H9 (cell line): ENCODE measurements around the gene CISD2. TPM values are rescaled to one million over a fixed set of nuclear protein-coding genes. Genes with fewer than 3 reads are reported as not detected.

Experiments used
- DNase-seq: peaks from one replicate; pipeline ENCODE4 v3.0.0-alpha.2; 2017
- H2AFZ ChIP-seq: one replicate; pipeline ENCODE4 v1.6.1; 2013; ENCODE audit warnings: mild to moderate bottlenecking, low read length, control low read depth, moderate library complexity
- H2AK5ac ChIP-seq: 2 replicates; pipeline ENCODE4 v1.6.1; 2013; ENCODE audit warnings: low read length, control low read depth, mixed read lengths; ENCODE audit not compliant: insufficient read length
- H2BK120ac ChIP-seq: one replicate; pipeline ENCODE4 v1.6.1; 2013; ENCODE audit warnings: low read depth, mild to moderate bottlenecking, low read length, control low read depth, inconsistent platforms; ENCODE audit not compliant: poor library complexity, severe bottlenecking
- H2BK12ac ChIP-seq: 2 replicates; pipeline ENCODE4 v1.6.1; 2013; ENCODE audit warnings: low read length, control low read depth, mixed read lengths, low read depth; ENCODE audit not compliant: insufficient read length
- H2BK15ac ChIP-seq: 2 replicates; pipeline ENCODE4 v1.6.1; 2013; ENCODE audit warnings: low read depth, low read length, control low read depth
- H2BK20ac ChIP-seq: one replicate; pipeline ENCODE4 v1.6.1; 2013; ENCODE audit warnings: low read depth, mild to moderate bottlenecking, low read length, control low read depth, inconsistent platforms; ENCODE audit not compliant: poor library complexity, severe bottlenecking
- H2BK5ac ChIP-seq: 2 replicates; pipeline ENCODE4 v1.6.1; 2013; ENCODE audit warnings: low read length, control low read depth, mixed read lengths; ENCODE audit not compliant: insufficient read length
- H3K14ac ChIP-seq: 2 replicates; pipeline ENCODE4 v1.6.1; 2013; ENCODE audit warnings: low read length, control low read depth; ENCODE audit not compliant: insufficient read depth
- H3K18ac ChIP-seq: 2 replicates; pipeline ENCODE4 v1.6.1; 2013; ENCODE audit warnings: low read depth, mild to moderate bottlenecking, mixed read lengths, low read length, control low read depth; ENCODE audit not compliant: insufficient read length
- H3K23ac ChIP-seq: 2 replicates; pipeline ENCODE4 v1.6.1; 2013; ENCODE audit warnings: low read length, control low read depth, mixed read lengths, low read depth; ENCODE audit not compliant: insufficient read length
- H3K23me2 ChIP-seq: 2 replicates; pipeline ENCODE4 v1.6.1; 2013; ENCODE audit warnings: low read depth, mild to moderate bottlenecking, mixed read lengths, low read length, control low read depth; ENCODE audit not compliant: insufficient read length, poor library complexity, severe bottlenecking
- H3K27ac ChIP-seq: 2 replicates; pipeline ENCODE4 v1.5.1; 2013; ENCODE audit warnings: low read length, control low read depth, mixed read lengths, low read depth; ENCODE audit not compliant: insufficient read length
- H3K27me3 ChIP-seq: 2 replicates; pipeline ENCODE4 v1.6.1; 2013; ENCODE audit warnings: low read length, control low read depth, inconsistent platforms; ENCODE audit not compliant: insufficient read depth
- H3K4ac ChIP-seq: 2 replicates; pipeline ENCODE4 v1.6.1; 2013; ENCODE audit warnings: low read depth, mild to moderate bottlenecking, control low read depth, inconsistent platforms, low read length, moderate library complexity
- H3K4me1 ChIP-seq: 2 replicates; pipeline ENCODE4 v1.6.1; 2013; ENCODE audit warnings: low read length, control low read depth, inconsistent platforms; ENCODE audit not compliant: insufficient read depth
- H3K4me2 ChIP-seq: 2 replicates; pipeline ENCODE4 v1.6.1; 2013; ENCODE audit warnings: low read length, control low read depth, mixed read lengths; ENCODE audit not compliant: insufficient read length, insufficient read depth
- H3K56ac ChIP-seq: 2 replicates; pipeline ENCODE4 v1.6.1; 2013; ENCODE audit warnings: low read depth, mild to moderate bottlenecking, mixed read lengths, low read length, control low read depth; ENCODE audit not compliant: insufficient read length
- H3K79me1 ChIP-seq: 2 replicates; pipeline ENCODE4 v1.6.1; 2013; ENCODE audit warnings: low read depth, mild to moderate bottlenecking, moderate library complexity, low read length, control low read depth, inconsistent platforms; ENCODE audit not compliant: insufficient read depth, poor library complexity, severe bottlenecking
- H3K79me2 ChIP-seq: 2 replicates; pipeline ENCODE4 v1.6.1; 2013; ENCODE audit warnings: low read length, control low read depth, inconsistent platforms; ENCODE audit not compliant: insufficient read depth
- H3K9ac ChIP-seq: 2 replicates; pipeline ENCODE4 v1.6.1; 2013; ENCODE audit warnings: low read length, control low read depth, mixed read lengths; ENCODE audit not compliant: insufficient read length; ENCODE audit errors: extremely low read depth
- H3K9me3 ChIP-seq: one replicate; pipeline ENCODE4 v1.6.1; 2013; ENCODE audit warnings: low read depth, low read length, inconsistent platforms; ENCODE audit not compliant: control insufficient read depth
- H3T11ph ChIP-seq: one replicate; pipeline ENCODE4 v1.6.1; 2013; ENCODE audit warnings: mild to moderate bottlenecking, low read length, control low read depth, inconsistent platforms
- H4K20me1 ChIP-seq: one replicate; pipeline ENCODE4 v1.6.1; 2013; ENCODE audit not compliant: control insufficient read depth, insufficient read length, insufficient read depth
- H4K5ac ChIP-seq: 2 replicates; pipeline ENCODE4 v1.6.1; 2013; ENCODE audit warnings: low read depth, mild to moderate bottlenecking, mixed read lengths, low read length, control low read depth; ENCODE audit not compliant: insufficient read length
- H4K8ac ChIP-seq: replicated peaks from 2 replicates; pipeline ENCODE4 v1.6.1; 2013; ENCODE audit warnings: low read length, control low read depth, mixed read lengths, low read depth; ENCODE audit not compliant: insufficient read length
- H4K91ac ChIP-seq: 2 replicates; pipeline ENCODE4 v1.6.1; 2013; ENCODE audit warnings: low read depth, mild to moderate bottlenecking, moderate library complexity, mixed read lengths, low read length, control low read depth; ENCODE audit not compliant: insufficient read length
- H3K27ac Mint-ChIP-seq, 3 experiments: 2 replicates in 2 of 3; 3 replicates in 1 of 3; pipeline ENCODE4 v1.8.0; 2020 to 2021; ENCODE audit warnings: mixed read lengths in 3 of 3, mild to moderate bottlenecking in 1 of 3, moderate library complexity in 1 of 3
- H3K27me3 Mint-ChIP-seq: 2 replicates; pipeline ENCODE4 v1.8.0; 2021; ENCODE audit warnings: low read depth, mild to moderate bottlenecking, moderate library complexity, mixed read lengths
- H3K36me3 Mint-ChIP-seq, 3 experiments: 2 replicates in 2 of 3; 3 replicates in 1 of 3; pipeline ENCODE4 v1.8.0; 2020 to 2021; ENCODE audit warnings: low read depth in 3 of 3, mixed read lengths in 3 of 3; ENCODE audit not compliant: insufficient read depth in 1 of 3
- H3K4me1 Mint-ChIP-seq, 2 experiments: 2 replicates each; pipeline ENCODE4 v1.8.0; 2020; ENCODE audit warnings: mixed read lengths in 2 of 2
- H3K4me3 Mint-ChIP-seq, 2 experiments: 2 replicates in 1 of 2; 3 replicates in 1 of 2; pipeline ENCODE4 v1.8.0; 2020 to 2021; ENCODE audit warnings: mild to moderate bottlenecking in 2 of 2, mixed read lengths in 2 of 2, moderate library complexity in 1 of 2
- H3K9me3 Mint-ChIP-seq, 2 experiments: 2 replicates in 1 of 2; 3 replicates in 1 of 2; pipeline ENCODE4 v1.8.0; 2020; ENCODE audit warnings: mild to moderate bottlenecking in 2 of 2, mixed read lengths in 2 of 2, moderate library complexity in 1 of 2
- CTCF ChIP-seq: fragments of 200-600 bp; sonication (generic); conservative IDR thresholded peaks from 3 replicates; pipeline ENCODE4 v1.8.0; 2021; ENCODE audit warnings: antibody characterized with exemption, mild to moderate bottlenecking
- WGBS: extraction: QIAGEN DNeasy Blood & Tissue Kit; methylation state at CpG from one replicate; pipeline ENCODE4 v1.1.7; 2013; ENCODE audit warnings: missing lambda C conversion rate, low lambda C conversion rate, mixed read lengths; ENCODE audit not compliant: insufficient read length; ENCODE audit errors: extremely low coverage; 5-methylcytosine and 5-hydroxymethylcytosine counted together
- total RNA-seq: library from RNA; stranded (reverse); gene quantifications from 2 replicates; pipeline ENCODE4 v1.2.1, GENCODE V29; 2021

The CISD2 gene
- total RNA-seq, 1 experiment from 2014 or later, result 45.6 TPM

- Histone ChIP-seq H3T11ph (no peak overlapping the region), H2BK20ac (no peak overlapping the region), H3K4me2 (peak overlapping the region; percentile 73), H4K20me1 (peaks cover 2% of the 10 kb centered on the region), H2BK5ac (no peak overlapping the region), H3K4ac (no peak overlapping the region), H2AFZ (no peak overlapping the region), H3K18ac (no peak overlapping the region), H3K79me1 (no peaks in the 10 kb centered on the region), H3K9ac (peak overlapping the region; percentile 11), H3K27me3 (no peaks in the 10 kb centered on the region), H3K14ac (no peak overlapping the region), H3K79me2 (peaks cover 61% of the 10 kb centered on the region; the same call in 1 of the 2 replicates), H4K5ac (no peak overlapping the region), H3K9me3 (no peaks in the 10 kb centered on the region), H2BK15ac (no peak overlapping the region), H3K56ac (no peak overlapping the region), H3K4me1 (peaks cover 5% of the 10 kb centered on the region; the same call in 1 of the 2 replicates), H2AK5ac (no peak overlapping the region), H3K23me2 (no peaks in the 10 kb centered on the region), H3K23ac (no peak overlapping the region), H4K8ac (no peak overlapping the region), H2BK12ac (no peak overlapping the region), H3K27ac (no peak overlapping the region), H2BK120ac (no peak overlapping the region), H4K91ac (no peak overlapping the region)
- Mint-ChIP-seq H3K27ac (no peak overlapping the region), H3K9me3 (no peaks in the 10 kb centered on the region; a peak in 1 of 5 replicates), H3K36me3 (peaks cover 3 to 18% (median 10%) of the 10 kb centered on the region in 3 experiments; a peak in 5 of 7 replicates), H3K4me3 (no peak overlapping the region), H3K27me3 (no peaks in the 10 kb centered on the region), H3K4me1 (peaks cover 41 to 55% of the 10 kb centered on the region in 2 experiments)
- TF ChIP-seq CTCF, result no peak
- WGBS, result no CpG with 5 or more reads among the region's 2 CpGs
- no peak for DNase-seq
Observed at GRCh38 chr4:102824398-102824797, 44.4 kb upstream of the CISD2 start.
